NCI-H2196 treated with DMSO at 0.1 percent for 48 hours (cell line): ENCODE measurements around the gene C18orf54.
"Not testable (repeated sequence)": the region's sequence is repeated elsewhere in the genome, so short reads cannot be mapped to it uniquely, and the experiment has no call there.

Experiments used
- DNase-seq: peaks from one replicate; lab custom pipeline; 2025; ENCODE audit not compliant: unreplicated experiment; lab: John Stamatoyannopoulos, UW

C18orf54 gene

DNA sequence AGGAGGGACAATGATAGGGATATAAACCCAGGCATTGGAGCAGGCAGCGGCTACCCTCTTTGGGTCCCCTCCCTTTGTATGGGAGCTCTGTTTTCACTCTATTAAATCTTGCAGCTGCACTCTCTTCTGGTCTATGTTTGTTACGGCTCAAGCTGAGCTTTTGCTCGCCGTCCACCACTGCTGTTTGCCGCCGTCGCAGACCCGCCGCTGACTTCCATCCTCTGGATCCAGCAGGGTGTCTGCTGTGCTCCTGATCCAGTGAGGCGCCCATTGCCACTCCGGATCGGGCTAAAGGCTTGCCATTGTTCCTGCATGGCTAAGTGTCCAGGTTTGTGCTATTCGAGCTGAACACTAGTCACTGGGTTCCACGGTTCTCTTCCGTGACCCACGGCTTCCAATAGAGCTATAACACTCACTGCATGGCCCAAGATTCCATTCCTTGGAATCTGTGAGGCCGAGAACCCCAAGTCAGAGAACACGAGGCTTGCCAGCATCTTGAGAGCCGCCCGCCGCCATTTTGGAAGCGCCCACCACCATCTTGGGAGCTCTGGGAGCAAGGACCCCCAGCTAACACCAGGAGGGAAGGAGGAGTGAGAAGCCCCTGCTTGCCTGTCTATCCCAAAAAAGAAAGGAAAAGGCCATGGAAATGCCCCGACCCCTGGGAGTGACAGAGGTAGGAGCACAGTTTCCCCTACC, 29.2 kb downstream of the C18orf54 start:
- DNase-seq, result not testable (repeated sequence)

DNA sequence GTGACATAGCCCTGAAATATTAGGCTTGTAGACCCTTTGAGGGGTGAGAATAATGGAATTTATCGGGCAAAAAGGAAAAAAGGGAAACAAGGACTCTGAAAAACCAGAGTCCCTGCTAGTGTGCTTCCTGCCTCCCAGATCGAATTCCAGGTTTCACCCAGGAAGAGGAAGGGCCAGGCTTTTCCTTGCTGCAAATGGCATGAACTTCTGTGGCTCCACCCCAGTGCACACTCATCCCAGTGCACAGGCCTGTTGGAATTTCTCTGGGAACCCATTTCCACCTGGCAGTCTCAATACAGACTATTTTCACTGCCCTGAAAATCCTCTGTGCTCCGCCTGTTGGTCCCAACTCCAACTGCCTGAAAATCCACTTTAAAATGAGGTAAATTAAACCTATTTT, 29.9 kb downstream of the C18orf54 start:
- DNase-seq, result no peak

DNA sequence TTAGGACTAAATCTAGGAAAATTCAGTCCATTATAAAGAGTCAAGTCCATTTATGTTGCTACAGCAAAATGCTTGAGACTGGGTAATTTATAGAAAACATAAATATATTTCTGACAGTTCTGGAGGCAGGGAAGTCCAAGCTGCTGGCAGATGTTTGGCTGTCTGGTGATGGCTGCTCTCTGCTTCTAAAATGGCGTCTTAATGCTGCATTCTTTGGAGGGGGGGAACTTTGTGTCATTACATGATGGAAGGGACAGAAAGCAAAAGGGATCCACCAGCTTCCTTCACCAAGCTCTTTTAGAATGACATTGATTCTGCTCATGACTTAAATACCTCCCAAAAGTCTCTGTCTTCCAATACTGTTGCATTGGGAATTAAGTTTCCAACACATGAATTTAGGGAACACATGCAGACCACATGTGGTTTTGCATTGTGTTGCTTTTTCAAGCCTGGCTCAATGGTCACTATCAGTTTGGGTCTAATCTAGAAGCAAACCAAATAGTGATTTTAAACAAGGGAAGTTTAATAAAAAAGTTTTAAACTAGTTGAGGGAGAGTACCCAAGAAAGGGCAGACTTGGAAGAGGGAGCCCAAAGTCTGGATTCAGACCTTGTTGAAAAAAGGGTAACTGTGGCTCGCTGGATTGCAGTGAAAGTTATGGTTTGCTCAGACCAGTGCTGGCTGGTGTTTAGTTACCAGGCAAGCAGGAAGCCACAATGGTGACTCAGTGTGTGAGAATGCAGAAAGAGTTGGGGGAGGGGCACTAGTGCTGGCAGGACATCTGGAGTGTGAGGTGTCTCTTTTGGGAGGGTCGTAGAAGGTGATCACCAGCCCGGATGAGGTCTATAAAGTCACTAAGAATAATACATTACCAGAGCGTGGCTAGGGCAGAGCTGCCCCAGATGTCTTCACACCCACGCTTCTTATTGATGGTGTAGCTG, 30.8 kb downstream of the C18orf54 start:
- no peak for DNase-seq

DNA sequence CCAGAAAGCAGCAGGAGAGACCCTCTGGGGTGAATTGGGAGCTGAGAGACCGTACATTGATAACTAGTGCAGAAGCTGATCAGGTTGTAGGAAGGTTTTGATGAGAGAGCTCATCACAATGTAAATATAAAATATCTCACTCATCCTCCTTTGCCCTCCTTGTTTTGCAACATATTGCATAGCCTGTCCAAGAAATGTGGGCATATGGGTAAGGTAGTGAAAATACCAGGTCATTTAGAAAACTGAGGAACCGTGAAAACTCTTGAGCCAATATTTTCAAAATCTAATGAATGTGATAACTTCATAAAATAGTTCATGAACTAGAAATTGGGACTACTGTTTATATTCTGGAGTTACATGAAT, 31.4 kb downstream of the C18orf54 start:
- no peak for DNase-seq

DNA sequence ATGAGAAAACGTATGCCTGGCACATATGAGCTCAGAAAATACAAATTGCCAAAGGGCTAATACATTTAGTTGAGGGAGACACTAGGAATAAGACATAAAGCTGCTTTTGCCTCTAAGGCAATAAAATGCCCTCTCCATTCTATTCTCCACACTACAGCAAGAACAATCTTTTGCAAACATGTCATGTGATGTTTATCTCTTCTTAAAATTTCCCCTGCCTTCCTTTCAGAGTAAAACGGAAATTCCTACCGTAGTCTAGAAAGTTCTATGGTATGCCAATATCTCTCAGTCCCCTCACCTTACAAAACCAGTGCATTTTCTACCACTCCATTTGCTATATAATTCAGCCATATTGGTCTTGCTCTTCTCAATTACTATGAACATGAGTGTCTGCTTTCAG, 33.1 kb downstream of the C18orf54 start:
- DNase-seq, result no peak

DNA sequence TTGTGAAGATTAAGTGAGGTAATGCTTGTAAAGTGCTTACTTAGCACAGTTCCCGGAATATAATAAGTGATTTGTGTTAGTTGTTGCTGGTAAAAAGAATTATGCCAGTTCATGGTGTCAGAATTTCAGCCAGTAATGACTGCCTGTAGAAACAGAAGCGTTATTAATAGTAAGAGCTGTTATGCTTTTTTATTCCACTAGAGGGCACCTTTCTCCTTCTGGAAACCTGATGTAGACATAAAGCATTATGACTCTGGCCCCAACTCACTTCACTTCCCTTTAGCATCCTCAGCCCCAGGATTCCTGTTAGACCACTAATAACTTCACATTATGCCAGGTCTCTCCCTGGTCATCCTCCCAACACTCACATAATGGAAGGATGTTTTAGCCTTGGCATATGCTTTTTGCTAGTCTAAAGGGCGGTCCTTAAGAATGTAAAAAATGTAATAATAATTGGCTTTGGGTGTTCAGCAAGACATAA, 34.9 kb downstream of the C18orf54 start:
- DNase-seq, result peak; percentile 15

DNA sequence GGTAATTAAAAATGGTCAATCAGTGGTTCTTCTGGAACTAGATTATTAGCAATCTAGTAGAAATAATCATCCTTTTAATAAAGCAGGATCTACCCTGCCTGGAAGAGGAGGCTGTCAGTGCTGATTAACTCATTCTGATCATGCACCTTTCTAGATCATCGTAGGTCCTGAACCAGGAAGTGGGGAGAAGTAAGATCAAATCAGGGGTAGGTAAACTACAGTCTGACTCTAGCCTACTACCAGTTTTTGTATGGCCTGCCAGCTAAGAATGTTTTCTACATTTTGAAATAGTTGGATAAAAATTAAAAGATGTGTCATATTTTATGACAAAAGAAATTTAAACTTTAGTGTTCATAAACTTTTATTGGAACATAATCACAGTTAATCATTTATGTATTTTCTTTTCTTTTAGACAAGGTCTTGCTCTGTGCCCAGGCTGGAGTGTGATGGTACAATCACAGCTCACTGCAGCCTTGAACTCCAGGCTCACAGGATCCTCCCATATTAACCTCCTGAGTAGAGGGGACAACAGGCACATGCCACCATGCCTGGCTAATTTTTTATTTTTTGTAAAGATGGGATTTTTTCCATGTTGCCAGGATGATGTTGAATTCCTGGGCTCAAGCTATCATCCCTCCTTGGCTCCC, 36.1 kb downstream of the C18orf54 start:
- no peak for DNase-seq

DNA sequence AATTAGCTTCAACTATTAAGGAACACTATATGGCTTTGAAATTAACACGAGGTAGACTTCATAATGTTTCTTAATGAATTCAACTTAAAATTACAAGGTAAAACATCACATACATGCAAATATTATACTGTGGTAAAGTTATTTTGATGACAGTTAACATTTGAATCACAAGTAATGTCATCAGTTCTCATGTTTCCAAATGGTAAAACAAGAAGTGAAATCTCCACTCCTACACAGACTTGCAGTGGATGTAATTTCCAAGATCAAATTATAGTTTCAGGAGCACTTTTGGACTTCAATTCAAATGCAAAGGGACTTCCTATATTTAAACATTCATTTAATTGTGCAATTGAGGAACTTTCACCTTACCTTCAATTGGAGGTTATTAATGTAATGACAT, 39.1 kb downstream of the C18orf54 start:
- DNase-seq, result no peak

DNA sequence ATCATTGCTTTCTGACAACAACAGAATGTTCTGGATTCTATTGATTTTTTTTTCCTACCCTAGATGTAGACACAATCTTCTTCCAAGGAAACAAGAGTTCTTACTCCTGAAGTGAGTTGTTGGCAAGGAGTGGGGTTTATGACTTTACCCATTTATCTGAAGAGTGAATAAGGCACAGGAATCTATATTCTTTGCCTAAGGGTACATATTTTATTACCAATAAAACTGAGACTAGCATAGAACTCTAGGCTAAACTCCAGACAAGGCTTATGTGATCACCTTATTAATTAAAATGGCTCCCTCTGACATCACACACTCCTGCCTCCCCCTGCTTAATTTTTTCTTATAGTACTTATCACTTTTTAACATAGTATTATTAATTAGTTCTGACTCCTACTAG, 47.6 kb downstream of the C18orf54 start:
- DNase-seq, result no peak

DNA sequence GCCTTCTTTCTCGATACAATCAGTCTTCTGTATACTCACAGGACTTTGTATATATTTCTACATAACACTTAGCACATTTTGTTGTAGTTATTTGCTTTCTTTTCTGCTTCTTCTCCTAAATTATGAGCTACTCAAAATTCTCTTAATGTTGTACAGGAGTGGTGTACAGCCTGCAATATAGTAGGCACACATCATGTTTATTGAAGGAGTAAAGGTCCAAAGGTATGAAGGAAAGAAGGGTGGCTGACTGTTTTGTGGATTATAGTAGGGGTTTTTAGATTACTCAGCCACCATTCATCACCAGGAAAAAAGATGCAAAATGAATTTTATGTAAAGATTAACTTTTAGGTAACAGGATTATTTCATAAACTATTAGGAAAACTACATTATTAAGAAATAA, 54.1 kb downstream of the C18orf54 start:
- no peak for DNase-seq

DNA sequence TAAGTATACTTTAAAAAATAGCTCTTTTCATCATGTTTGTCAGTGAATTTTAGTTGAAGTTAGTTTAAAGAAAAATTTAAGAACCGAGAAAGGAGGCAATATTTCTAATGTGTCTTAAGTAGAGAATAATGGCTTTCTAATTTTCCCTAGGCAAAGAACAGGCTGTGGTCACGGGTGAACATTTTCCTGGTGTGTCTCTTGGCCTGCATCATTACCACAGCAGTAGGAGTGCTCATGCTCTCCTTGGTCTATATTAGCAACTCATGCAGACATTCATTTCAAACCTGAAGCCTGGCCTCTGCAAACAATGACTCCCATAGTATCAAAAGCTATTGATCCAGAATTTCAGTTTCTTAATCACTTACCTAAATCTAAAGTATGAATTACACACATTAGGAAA, 57.4 kb downstream of the C18orf54 start:
- DNase-seq, result no peak

DNA sequence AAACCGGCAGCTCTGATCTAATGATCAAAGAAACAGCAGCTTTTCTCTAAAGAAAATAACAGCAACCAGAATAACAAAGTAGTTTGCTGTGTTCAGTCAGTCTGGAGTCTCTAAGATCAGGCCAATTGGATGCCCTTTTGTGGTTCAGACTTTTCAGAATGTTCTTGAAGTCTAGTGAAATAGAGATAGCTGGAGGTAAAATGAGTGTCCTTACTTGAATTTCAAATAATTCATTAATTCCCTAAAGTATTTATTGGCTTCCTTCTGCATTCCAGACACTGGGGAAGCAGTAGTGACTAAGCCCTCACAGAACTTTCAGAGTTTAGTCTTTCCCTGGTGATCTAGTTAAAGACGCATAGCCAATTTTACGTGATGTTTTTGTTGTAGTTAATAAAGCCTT, 58.7 kb downstream of the C18orf54 start:
- no peak for DNase-seq

DNA sequence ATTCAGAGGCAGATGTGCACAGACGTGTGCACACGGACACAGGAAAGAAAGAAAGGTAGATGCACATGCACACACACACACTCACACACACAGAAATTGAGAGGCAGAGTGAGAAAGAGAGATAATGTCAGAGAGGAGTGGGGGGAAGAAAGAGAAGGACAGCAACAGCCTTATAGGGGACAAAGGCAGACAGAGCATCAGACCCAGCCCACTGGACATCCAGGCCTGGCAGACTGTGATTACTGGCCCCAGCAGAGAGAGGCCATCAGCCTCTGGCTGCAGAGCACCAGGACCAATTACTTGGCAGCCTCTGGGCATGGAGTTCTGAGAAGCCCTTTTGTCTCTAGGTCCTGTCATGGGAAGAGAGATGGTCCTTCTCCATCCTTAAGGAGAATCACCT, 66.1 kb downstream of the C18orf54 start:
- no peak for DNase-seq

DNA sequence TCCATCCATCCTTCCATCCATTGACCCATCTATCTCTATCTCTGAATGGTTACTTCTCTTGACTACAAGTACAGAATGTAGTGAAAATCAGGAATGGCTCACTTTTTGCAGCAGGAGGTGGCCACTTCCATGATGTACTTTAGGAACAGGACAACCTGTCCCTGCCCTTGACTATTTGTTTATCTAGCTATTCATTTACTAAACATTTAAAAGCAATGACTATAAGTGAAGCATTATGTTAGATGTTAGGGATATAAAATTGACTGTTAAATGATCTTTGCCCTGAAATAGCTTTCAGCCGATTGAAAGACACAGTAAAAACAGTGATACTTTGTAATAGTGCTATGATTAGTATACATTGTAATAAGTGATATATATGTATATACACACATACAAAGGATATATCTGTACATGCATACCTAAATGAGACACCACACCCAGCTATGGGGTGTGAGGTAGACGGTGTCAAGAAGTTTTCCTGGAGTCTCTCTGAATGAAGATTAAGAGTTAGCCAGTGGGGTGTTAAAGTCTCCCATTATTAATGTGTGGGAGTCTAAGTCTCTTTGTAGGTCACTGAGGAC, 68.5 kb downstream of the C18orf54 start:
- DNase-seq, result no peak
